Panc1 (cell line): ENCODE data around the gene STPG4. TPM values are rescaled to one million over a fixed set of nuclear protein-coding genes. Genes with fewer than 3 reads are reported as not detected.

ENCODE experiments used
- ATAC-seq: fragments of 200-7000 bp; cut with Tn5 transposase; 2 replicates; pipeline ENCODE4 v1.9.1; 2020; ENCODE audit warnings: mild to moderate bottlenecking, moderate library complexity
- BruUV-seq: library from RNA; stranded (reverse); fragments of 400-500 nt; replicated peaks from 2 replicates; lab custom pipeline; 2021; lab: Mats Ljungman, UMichigan
- CTCF ChIA-PET: fragments of 300-600 bp; sonication (Branson Sonifier 250); formaldehyde crosslinking; loops from one replicate; lab custom pipeline; 2022; ENCODE audit warnings: antibody characterized with exemption; lab: Charles Lee
- POLR2A ChIA-PET: fragments of 300-600 bp; sonication (Branson Sonifier 250); formaldehyde crosslinking; loops from one replicate; lab custom pipeline; 2022; ENCODE audit warnings: antibody characterized with exemption; lab: Charles Lee
- DNase-seq: peaks from one replicate; pipeline ENCODE4 v3.0.0-alpha.2; 2010; ENCODE audit warnings: low read depth, low spot score
- H3K27ac ChIP-seq: 2 replicates; pipeline ENCODE4 v1.5.1; 2011; ENCODE audit warnings: mild to moderate bottlenecking, low read length, inconsistent platforms
- H3K27me3 ChIP-seq: fragments of 200-500 bp; sonication (Bioruptor generic); 2 replicates; pipeline ENCODE4 v1.6.0; 2014; ENCODE audit warnings: low read length, inconsistent platforms; ENCODE audit not compliant: control insufficient read depth, insufficient read depth
- H3K36me3 ChIP-seq: fragments of 200-500 bp; sonication (Bioruptor generic); 2 replicates; pipeline ENCODE4 v1.5.1; 2014; ENCODE audit warnings: inconsistent platforms, mild to moderate bottlenecking, low read length, moderate library complexity; ENCODE audit not compliant: control insufficient read depth, insufficient read depth
- H3K4me1 ChIP-seq: 2 replicates; pipeline ENCODE4 v1.5.1; 2011; ENCODE audit warnings: inconsistent platforms, mild to moderate bottlenecking, low read length, moderate library complexity; ENCODE audit not compliant: control insufficient read depth, insufficient read depth
- H3K4me3 ChIP-seq, 2 experiments: 2 replicates each; pipeline ENCODE4 v1.5.1; 2011 to 2012; ENCODE audit warnings: low read depth in 2 of 2, low read length in 2 of 2, mild to moderate bottlenecking in 2 of 2, inconsistent platforms in 1 of 2, moderate library complexity in 1 of 2
- H3K9me3 ChIP-seq: fragments of 200-500 bp; sonication (Bioruptor generic); 2 replicates; pipeline ENCODE4 v1.5.1; 2014; ENCODE audit warnings: low read depth, mild to moderate bottlenecking, inconsistent platforms, low read length, moderate library complexity; ENCODE audit not compliant: control insufficient read depth, insufficient read depth
- CTCF ChIP-seq: fragments of 450-650 bp; IDR thresholded peaks from 2 replicates; pipeline ENCODE4 v1.5.1; 2017; ENCODE audit warnings: mild to moderate bottlenecking
- POLR2AphosphoS5 ChIP-seq: IDR thresholded peaks from 2 replicates; pipeline ENCODE4 v1.6.1; 2012; ENCODE audit warnings: mild to moderate bottlenecking, low read depth, low read length, moderate library complexity
- SIN3A ChIP-seq: IDR thresholded peaks from 2 replicates; pipeline ENCODE4 v1.6.1; 2012; ENCODE audit warnings: low read depth, mild to moderate bottlenecking, low read length, moderate library complexity, borderline replicate concordance; ENCODE audit not compliant: insufficient read depth
- TCF7L2 ChIP-seq: IDR thresholded peaks from 2 replicates; pipeline ENCODE4 v1.6.1; 2011; ENCODE audit warnings: mild to moderate bottlenecking, low read depth, low read length, inconsistent platforms
- in situ Hi-C: cut with HindIII; loops from 2 replicates; pipeline ENCODE4 v1.10.0; 2016; ENCODE audit warnings: low sequenced_read_pairs, low pct_unique_long_range_greater_than_20kb
- intact Hi-C: fragments of 100-400 bp; cut with micrococcal nuclease; formaldehyde crosslinking; loops from one replicate; pipeline ENCODE4 v1.10.0; 2022; ENCODE audit not compliant: unreplicated experiment
- total RNA-seq: library from RNA; stranded (reverse); gene quantifications from one replicate; pipeline ENCODE4 v1.2.1, GENCODE V29; 2021; ENCODE audit not compliant: unreplicated experiment
- TF ChIP-seq, protein P1 (sequence below), 2 experiments: IDR thresholded peaks; 2 replicates each; pipeline ENCODE4 v1.6.1; 2011 to 2012; ENCODE audit warnings: low read depth in 2 of 2, control low read depth in 1 of 2, low read length in 1 of 2, mild to moderate bottlenecking in 1 of 2, moderate library complexity in 1 of 2; ENCODE audit not compliant: insufficient read depth in 1 of 2

The STPG4 gene
- total RNA-seq, 1 experiment from 2014 or later, result 0.36 TPM

GRCh38 chr2:47141520-47141919, 13.6 kb downstream of the STPG4 start:
- ChIA-PET POLR2A (no interaction called here), CTCF (no interaction called here)
- ATAC-seq (no peak), DNase-seq (no peak)
- Histone ChIP-seq H3K27me3 (no peaks in the 10 kb centered on the region), H3K27ac (no peak overlapping the region), H3K4me3 (no peak overlapping the region), H3K9me3 (no peaks in the 10 kb centered on the region), H3K36me3 (0 out of 2 replicates have a peak, but pooled peaks cover 7% of the 10 kb centered on the region), H3K4me1 (no peaks in the 10 kb centered on the region)
- in situ Hi-C loops, result no loop called here
- intact Hi-C loops, result no loop called here
- BruUV-seq, result no TSS peak
- no peak for TF ChIP-seq POLR2AphosphoS5
- TF ChIP-seq SIN3A, result no peak
- no peak for TF ChIP-seq CTCF
- no peak for TF ChIP-seq TCF7L2
- TF ChIP-seq, protein P1, sequence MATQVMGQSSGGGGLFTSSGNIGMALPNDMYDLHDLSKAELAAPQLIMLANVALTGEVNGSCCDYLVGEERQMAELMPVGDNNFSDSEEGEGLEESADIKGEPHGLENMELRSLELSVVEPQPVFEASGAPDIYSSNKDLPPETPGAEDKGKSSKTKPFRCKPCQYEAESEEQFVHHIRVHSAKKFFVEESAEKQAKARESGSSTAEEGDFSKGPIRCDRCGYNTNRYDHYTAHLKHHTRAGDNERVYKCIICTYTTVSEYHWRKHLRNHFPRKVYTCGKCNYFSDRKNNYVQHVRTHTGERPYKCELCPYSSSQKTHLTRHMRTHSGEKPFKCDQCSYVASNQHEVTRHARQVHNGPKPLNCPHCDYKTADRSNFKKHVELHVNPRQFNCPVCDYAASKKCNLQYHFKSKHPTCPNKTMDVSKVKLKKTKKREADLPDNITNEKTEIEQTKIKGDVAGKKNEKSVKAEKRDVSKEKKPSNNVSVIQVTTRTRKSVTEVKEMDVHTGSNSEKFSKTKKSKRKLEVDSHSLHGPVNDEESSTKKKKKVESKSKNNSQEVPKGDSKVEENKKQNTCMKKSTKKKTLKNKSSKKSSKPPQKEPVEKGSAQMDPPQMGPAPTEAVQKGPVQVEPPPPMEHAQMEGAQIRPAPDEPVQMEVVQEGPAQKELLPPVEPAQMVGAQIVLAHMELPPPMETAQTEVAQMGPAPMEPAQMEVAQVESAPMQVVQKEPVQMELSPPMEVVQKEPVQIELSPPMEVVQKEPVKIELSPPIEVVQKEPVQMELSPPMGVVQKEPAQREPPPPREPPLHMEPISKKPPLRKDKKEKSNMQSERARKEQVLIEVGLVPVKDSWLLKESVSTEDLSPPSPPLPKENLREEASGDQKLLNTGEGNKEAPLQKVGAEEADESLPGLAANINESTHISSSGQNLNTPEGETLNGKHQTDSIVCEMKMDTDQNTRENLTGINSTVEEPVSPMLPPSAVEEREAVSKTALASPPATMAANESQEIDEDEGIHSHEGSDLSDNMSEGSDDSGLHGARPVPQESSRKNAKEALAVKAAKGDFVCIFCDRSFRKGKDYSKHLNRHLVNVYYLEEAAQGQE (IDR thresholded peaks at IDR 0.05; ENCODE audit: insufficient read depth in 1 of 2, low read depth in 2 of 2, low read length in 1 of 2), result no peak

DNA sequence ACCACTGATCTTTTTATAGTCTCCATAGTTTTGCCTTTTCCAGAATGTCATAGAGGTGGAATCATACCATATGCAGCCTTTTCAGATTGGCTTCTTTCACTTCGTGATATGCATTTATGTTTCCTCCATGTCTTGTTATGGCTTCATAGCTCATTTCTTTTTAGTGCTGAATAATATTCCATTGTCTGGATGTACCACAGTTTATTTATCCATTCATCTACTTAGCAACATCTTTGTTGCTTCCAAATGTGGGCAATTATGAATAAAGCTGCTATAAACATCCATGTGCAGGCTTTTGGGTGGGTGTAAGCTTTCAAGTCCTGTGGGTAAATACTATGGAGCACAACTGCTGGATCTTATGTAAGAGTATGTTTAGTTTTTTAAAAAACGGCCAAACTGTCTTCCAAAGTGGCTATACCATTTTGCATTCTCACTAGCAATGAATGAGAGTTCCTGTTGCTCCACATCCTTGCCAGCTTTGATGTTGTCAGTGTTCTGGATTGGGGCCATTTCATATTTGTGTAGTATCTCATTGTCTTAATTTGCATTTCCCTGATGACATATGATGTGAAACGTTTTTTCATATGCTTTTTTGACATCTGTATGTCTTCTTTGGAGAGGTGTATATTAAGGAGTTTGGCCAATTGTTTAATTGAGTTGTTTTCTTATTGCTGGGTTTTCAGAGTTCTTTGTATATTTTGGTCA, 20.6 kb downstream of the STPG4 start:
- ChIA-PET CTCF (no interaction called here), POLR2A (interaction anchor here (0.6 kb wide), 1 partner anchor 35 kb away, joined by 7 read pairs; no protein-coding TSS in a partner anchor)
- Histone ChIP-seq H3K27me3 (no peaks in the 10 kb centered on the region), H3K36me3 (no peaks in the 10 kb centered on the region), H3K4me3 (no peak overlapping the region), H3K4me1 (no peaks in the 10 kb centered on the region), H3K27ac (no peak overlapping the region), H3K9me3 (no peaks in the 10 kb centered on the region)
- no peak for TF ChIP-seq POLR2AphosphoS5
- TF ChIP-seq CTCF, result no peak
- TF ChIP-seq TCF7L2, result no peak
- intact Hi-C loops, result no loop called here
- in situ Hi-C loops, result no loop called here
- BruUV-seq, result no TSS peak
- DNase-seq, result no peak
- no peak for ATAC-seq
